ENCODE data around the gene ESD. TPM values are rescaled to one million over a fixed set of nuclear protein-coding genes. Genes with fewer than 3 reads are reported as not detected.

The ESD gene
- total RNA-seq, result 10 to 100 TPM; 12.9 to 18.5 (median 14.3) TPM
- 61.3 TPM for total RNA-seq (2013)

- 1% methylated on average over 77 of the region's 77 CpGs for WGBS (ENCODE audit: insufficient coverage)
- Histone ChIP-seq H3K9me3 (ENCODE audit: control insufficient read depth, insufficient read depth, low read length) (no peaks in the 10 kb centered on the region), H3K27ac (ENCODE audit: low read length) (peak within 1 kb of the TSS; percentile 75), H3K4me1 (ENCODE audit: control insufficient read depth, insufficient read depth, low read length) (peaks cover 16% of the 10 kb centered on the region), H3K4me3 (ENCODE audit: low read length) (peak within 1 kb of the TSS; percentile 89), H3K36me3 (ENCODE audit: control insufficient read depth, insufficient read depth, low read length) (no peaks in the 10 kb centered on the region), H3K27me3 (ENCODE audit: control insufficient read depth, insufficient read depth, low read length) (no peaks in the 10 kb centered on the region)
- no peak for TF ChIP-seq CTCF (IDR thresholded peaks at IDR 0.05)
- ATAC-seq (peak; percentile 89 to 93 (median 92)), DNase-seq (peak; percentile 73 to 90)
- intact Hi-C loops (cut with micrococcal nuclease), result loop anchor here (5.0 kb wide), 1 partner anchor 44 kb away; no protein-coding TSS in a partner anchor
- Mint-ChIP-seq H3K4me1 (peaks cover 15 to 18% of the 10 kb centered on the region in 2 donors), H3K4me3 (peak within 1 kb of the TSS; percentile 96), H3K27ac (peak within 1 kb of the TSS; percentile 84 to 93), H3K27me3 (ENCODE audit: low read depth in 2 of 2) (peaks cover 0 to 5% of the 10 kb centered on the region in 2 donors), H3K9me3 (no peaks in the 10 kb centered on the region), H3K36me3 (no peaks in the 10 kb centered on the region)
These were observed at the start of gene ESD for GRCh38 chr13:46796515-46797474. Gene ESD, minus strand, starts transcription at chr13:46797161. Its CDS starts 5,748 bp downstream, at chr13:46791413.

- TF ChIP-seq CTCF (IDR thresholded peaks at IDR 0.05), result no peak
- Mint-ChIP-seq H3K9me3 (no peaks in the 10 kb centered on the region), H3K27me3 (ENCODE audit: low read depth in 2 of 2) (peaks cover 7 to 42% of the 10 kb centered on the region in 2 donors)
These were observed 49.8 kb upstream of the ESD start for GRCh38 chr13:46846726-46847125.

GRCh38 chr13:46845146-46845545, 48.2 kb upstream of the ESD start:
- H3K27me3 ChIP-seq (ENCODE audit: control insufficient read depth, insufficient read depth, low read length), result no peaks in the 10 kb centered on the region
- no peak for TF ChIP-seq CTCF (IDR thresholded peaks at IDR 0.05)
- no peaks in the 10 kb centered on the region for H3K9me3 ChIP-seq (ENCODE audit: control insufficient read depth, insufficient read depth, low read length)
- H3K4me3 Mint-ChIP-seq, result no peak overlapping the region
- H3K4me1 Mint-ChIP-seq, result no peaks in the 10 kb centered on the region
- no peaks in the 10 kb centered on the region for H3K36me3 ChIP-seq (ENCODE audit: control insufficient read depth, insufficient read depth, low read length)
- H3K36me3 Mint-ChIP-seq, result no peaks in the 10 kb centered on the region
- H3K9me3 Mint-ChIP-seq, result no peaks in the 10 kb centered on the region
- no peak overlapping the region for H3K27ac Mint-ChIP-seq
- intact Hi-C loops (cut with micrococcal nuclease), result no loop called here
- H3K4me3 ChIP-seq (ENCODE audit: low read length), result no peak overlapping the region
- no peak for DNase-seq
- WGBS (ENCODE audit: insufficient coverage), result 91% methylated on average over 2 of the region's 2 CpGs
- no peak for ATAC-seq
- no peak overlapping the region for H3K27ac ChIP-seq (ENCODE audit: low read length)
- H3K27me3 Mint-ChIP-seq (ENCODE audit: low read depth in 2 of 2), result peaks cover 7 to 41% of the 10 kb centered on the region in 2 donors
- no peaks in the 10 kb centered on the region for H3K4me1 ChIP-seq (ENCODE audit: control insufficient read depth, insufficient read depth, low read length)

More at GRCh38 chr13:46846726-46847125, 49.8 kb upstream of the ESD start:
- Mint-ChIP-seq H3K4me3 (no peak overlapping the region), H3K36me3 (no peaks in the 10 kb centered on the region), H3K27ac (no peak overlapping the region), H3K4me1 (no peaks in the 10 kb centered on the region)
- no peak for DNase-seq
- H3K27me3 ChIP-seq (ENCODE audit: control insufficient read depth, insufficient read depth, low read length), result no peaks in the 10 kb centered on the region
- 59% methylated on average over 2 of the region's 2 CpGs for WGBS (ENCODE audit: insufficient coverage)
- H3K36me3 ChIP-seq (ENCODE audit: control insufficient read depth, insufficient read depth, low read length), result no peaks in the 10 kb centered on the region
- no peak for ATAC-seq
- no peak overlapping the region for H3K27ac ChIP-seq (ENCODE audit: low read length)
- intact Hi-C loops (cut with micrococcal nuclease), result no loop called here
- H3K4me1 ChIP-seq (ENCODE audit: control insufficient read depth, insufficient read depth, low read length), result no peaks in the 10 kb centered on the region
- no peaks in the 10 kb centered on the region for H3K9me3 ChIP-seq (ENCODE audit: control insufficient read depth, insufficient read depth, low read length)
- no peak overlapping the region for H3K4me3 ChIP-seq (ENCODE audit: low read length)
